NCI-H1694 treated with DMSO at 0.1 percent for 48 hours (cell line): ENCODE results near the gene GSK3B.

Source experiments
- DNase-seq: peaks from one replicate; lab custom pipeline; 2025; lab: John Stamatoyannopoulos, UW

GSK3B gene

DNA sequence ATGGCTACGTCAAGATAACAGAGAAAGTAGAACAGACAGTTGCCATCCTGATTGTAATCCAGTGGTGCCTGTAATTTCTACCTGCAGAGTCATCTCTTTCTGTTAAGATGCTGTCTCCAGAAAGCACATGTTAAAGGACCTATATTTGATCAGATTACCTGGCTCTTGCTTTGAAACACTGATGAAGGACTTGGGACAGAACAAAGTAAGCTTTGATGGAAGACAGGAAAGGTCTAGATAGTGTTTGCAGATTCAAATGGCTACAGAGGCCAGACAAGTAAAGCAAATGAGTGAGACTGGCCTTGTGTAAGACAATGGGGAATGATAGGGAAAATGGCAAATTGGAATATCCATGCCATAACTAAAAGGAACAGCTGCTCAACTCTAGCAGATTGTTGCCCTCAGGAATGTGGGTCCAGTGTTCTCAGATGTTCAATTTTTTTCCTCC, 1.8 kb upstream of the GSK3B start:
- no peak for DNase-seq

GRCh38 chr3:120095226-120095978, 1.2 kb upstream of the GSK3B start:
- peak; percentile 75 for DNase-seq

- peak; percentile 100 for DNase-seq
Measured at GRCh38 chr3:120094776-120095225, 554 bp upstream of the GSK3B start.

GRCh38 chr3:120093119-120093910, 932 bp downstream of the GSK3B start:
- no peak for DNase-seq

DNA sequence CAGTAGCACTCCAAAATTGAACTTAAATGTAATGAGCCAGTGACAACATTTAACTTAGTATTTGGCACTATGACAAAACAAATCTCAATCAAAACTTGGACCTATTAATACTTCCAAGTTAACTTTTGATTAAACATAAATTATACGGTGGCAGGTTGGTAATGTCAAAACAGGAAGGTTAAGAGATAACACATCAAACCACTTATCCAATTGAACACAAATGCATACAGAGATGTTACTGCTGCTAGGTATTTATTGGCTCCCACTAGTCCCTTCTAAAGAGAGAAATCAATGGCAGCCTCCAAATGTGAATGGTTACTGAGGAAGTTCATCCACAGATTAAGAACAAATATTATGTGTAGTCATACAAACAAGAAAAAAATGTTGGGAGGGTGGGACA, 1.8 kb downstream of the GSK3B start:
- no peak for DNase-seq

- no peak for DNase-seq
Measured at GRCh38 chr3:120090422-120090821, 3.8 kb downstream of the GSK3B start.

GRCh38 chr3:120089089-120089488, 5.2 kb downstream of the GSK3B start:
- no peak for DNase-seq

GRCh38 chr3:120088622-120089021, 5.6 kb downstream of the GSK3B start:
- no peak for DNase-seq

GRCh38 chr3:120081719-120082118, 12.5 kb downstream of the GSK3B start:
- no peak for DNase-seq

DNA sequence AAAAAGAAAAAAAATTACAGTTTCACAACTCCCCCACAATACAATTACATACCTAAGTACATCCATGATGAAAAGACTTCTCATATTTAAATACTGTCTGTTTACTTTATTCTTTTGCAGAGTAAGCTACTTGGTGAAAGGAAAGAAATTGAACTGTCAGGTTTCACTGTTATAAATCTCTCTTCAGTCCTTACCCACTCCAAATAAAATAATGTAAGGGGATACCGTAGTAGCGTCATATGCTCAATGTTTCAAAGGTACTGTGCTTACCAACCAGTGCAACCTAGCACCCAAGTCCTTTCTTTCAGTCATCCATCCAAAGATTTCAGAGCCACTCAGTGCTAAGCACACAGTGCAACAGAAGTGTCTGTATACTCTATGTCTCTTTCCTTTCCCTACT, 13.4 kb downstream of the GSK3B start:
- DNase-seq: no peak

DNA sequence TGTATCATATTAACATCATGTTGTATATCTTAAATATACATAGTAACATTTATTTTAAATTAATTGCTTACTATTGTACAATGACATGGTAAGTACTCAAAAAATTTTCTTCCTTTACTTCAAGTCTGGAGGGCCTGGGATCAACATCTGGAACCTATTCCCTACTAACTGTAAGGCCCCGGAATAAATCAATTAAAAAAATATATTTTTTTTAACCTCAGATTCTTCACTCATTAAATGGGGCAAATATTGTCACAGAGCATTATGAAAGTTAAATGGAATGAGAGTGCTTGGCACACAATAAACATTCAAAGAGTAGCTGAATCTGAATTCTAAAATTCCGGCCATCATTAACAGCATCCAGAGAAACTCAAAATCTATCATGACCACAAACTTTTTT, 16.5 kb downstream of the GSK3B start:
- no peak for DNase-seq

DNA sequence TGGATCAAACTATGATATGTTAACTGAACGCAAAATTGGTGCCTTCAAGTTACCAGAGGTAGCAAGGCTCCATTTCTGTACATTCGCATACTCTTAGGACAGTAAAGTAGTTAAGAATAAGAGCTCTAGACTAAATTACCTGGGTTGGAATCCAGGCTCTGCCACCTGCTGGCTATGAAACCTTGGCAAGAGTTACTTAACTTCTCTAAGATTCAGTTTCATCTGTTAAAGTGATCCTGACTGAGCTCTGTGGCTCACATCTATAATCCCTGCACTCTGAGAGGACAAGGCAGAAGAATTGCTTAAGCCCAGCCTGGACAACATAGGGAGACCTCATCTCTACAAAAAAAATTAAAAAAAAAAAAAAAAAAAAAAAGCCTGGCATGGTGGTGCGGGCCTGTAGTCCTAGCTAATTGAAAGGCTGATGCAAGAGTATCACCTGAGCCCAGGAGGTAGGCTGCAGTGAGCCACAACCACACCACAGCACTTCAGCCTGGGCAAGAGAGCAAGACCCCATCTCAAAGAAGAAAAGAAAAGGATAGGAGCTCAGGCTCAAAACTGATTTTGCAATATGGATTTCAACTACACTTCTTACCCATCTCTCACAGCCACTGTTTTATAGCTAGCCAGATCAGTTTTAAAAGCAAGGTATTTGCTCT, 21.3 kb downstream of the GSK3B start:
- no peak for DNase-seq

- no peak for DNase-seq
Measured at GRCh38 chr3:120071259-120071658, 23.0 kb downstream of the GSK3B start.

- DNase-seq: no peak
Measured at GRCh38 chr3:120070263-120070981, 23.8 kb downstream of the GSK3B start.

DNA sequence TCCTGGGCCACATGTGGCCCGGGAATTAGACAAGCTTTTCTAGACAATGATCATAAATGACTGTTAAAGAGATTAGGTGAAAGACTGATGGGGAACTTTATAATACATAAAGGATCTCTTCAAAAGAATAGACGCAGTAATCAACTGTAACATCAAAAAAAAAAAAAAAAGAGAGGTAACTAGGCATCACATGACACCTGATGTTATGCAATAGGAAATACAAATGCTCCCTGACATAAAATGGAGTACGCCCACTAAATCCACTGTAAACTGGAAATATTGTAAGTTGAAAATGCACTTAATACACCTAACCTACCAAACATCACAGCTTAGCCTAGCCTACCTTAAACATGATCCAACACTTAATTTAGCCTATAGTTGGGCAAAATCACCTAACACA, 27.2 kb downstream of the GSK3B start:
- no peak for DNase-seq

GRCh38 chr3:120066634-120067033, 27.6 kb downstream of the GSK3B start:
- DNase-seq: no peak

GRCh38 chr3:120064641-120065040, 29.6 kb downstream of the GSK3B start:
- DNase-seq: no peak

- no peak for DNase-seq
Measured at GRCh38 chr3:120062474-120062873, 31.8 kb downstream of the GSK3B start.

- no peak for DNase-seq
Measured at GRCh38 chr3:120059081-120059864, 35.0 kb downstream of the GSK3B start.

DNA sequence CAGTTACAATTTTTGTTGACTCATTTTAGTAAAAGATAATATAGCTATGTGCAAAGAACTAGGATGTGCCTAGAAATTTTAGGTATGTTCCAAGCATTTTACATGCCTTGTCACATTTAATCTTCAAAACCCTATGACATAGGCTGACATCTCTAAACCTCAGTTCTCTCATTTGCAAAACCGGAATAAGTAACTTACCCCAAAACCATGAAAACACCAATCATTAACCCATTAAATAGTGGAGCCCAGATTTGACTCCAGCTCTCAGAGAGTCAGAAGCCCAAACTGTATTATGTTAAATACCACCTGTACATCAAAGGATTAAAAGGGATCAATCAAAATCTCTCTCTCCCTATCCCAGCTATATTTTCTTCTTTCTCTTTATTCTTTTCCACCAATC, 36.6 kb downstream of the GSK3B start:
- no peak for DNase-seq

DNA sequence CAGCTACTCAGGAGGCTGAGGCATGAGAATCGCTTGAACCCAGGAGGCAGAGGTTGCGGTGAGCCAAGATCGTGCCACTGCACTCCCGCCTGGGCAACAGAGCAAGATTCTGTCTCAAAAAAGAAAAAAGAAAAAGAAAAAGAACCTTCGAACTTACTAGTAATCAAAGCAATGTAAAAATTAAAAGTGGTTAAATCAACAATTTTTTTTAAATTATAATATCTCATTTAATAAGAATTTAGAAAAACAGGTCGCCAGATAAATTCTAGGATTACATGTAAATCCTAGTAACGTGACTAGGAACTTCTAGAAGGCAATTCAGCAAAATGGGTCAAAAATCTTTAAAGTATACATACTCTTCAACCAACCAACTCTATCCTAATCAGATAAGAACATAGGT, 37.2 kb downstream of the GSK3B start:
- DNase-seq: no peak
